Fibroblast of mammary gland (primary cell): ENCODE measurements around the gene RASSF1.

ENCODE experiments used
- DNase-seq: peaks from one replicate; pipeline ENCODE4 v3.0.0-alpha.2; 2010; ENCODE audit warnings: low read depth
- H3K4me3 ChIP-seq: 2 replicates; pipeline ENCODE4 v1.5.1; 2011; ENCODE audit warnings: low read depth, mild to moderate bottlenecking, low read length, moderate library complexity; ENCODE audit not compliant: control insufficient read depth
- TF ChIP-seq, protein P1 (sequence below): conservative IDR thresholded peaks from 2 replicates; pipeline ENCODE4 v1.5.1; 2011; ENCODE audit warnings: low read depth, low read length, inconsistent platforms; ENCODE audit not compliant: control insufficient read depth, insufficient read depth

RASSF1 gene

DNA sequence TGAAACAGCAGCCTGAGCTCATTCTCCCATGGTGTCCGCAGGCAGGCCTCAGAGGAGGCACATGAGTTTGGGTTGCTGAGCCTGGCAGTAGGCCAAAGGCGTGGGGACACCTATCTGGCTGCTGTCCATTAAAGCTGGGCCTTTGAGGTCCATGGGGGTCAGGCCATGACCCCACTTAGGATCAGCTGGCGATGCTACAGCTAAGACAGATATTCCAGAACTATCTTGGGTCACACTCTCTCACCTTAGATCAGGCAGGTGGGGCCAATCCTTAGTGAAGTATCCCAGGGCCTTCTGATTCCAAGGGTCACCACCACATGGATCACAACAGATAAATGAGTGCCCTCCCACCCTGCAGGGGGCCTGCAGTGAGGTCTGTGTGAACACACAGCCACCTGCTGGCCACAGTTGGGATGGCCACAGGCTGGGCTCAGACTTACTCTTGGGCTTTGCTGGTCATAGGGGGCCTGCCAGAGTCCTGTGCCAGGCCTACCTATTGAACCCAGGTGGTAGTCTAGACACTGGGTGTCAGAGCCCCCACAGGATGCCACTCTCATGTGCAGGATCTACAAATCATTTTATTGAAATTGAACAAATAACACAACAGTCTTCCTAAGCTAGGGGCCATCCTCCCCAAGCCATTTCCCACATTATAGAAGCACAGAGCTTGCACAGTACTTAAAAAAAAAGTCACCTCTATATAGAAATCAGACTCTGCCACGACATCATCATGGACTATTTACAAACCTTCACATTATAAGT, 16.1 kb downstream of the RASSF1 start:
- DNase-seq, result peak; percentile 69

DNA sequence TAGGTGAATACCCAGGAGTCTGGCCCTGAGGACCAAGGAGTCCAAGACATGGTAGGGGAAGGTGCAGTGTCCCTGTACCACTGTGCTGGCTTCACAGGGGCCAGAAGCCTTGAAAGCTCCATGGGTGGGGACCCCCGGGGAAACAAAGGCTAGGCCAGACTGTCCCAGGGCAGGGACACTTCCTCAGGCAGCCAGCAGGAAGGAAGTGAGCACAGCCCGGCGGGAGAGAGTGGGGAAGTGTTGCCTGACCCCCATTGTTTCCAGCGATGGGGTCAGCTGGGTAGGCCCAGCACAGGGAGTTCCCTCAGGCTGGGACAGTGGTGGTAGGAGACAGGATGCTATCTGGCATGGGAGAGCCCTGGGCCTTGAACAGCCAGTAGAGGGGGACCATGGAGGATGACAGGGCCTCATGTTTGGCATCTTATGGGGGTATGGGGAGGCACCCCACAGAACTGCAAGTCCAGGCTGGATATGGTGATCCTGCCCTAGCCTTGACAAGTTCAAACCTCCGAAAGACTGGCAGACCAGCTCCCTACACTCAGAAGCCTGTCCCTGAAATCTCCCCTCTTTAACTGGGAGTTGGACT, 16.9 kb downstream of the RASSF1 start:
- H3K4me3 ChIP-seq, result no peak overlapping the region
- TF ChIP-seq, protein P1, sequence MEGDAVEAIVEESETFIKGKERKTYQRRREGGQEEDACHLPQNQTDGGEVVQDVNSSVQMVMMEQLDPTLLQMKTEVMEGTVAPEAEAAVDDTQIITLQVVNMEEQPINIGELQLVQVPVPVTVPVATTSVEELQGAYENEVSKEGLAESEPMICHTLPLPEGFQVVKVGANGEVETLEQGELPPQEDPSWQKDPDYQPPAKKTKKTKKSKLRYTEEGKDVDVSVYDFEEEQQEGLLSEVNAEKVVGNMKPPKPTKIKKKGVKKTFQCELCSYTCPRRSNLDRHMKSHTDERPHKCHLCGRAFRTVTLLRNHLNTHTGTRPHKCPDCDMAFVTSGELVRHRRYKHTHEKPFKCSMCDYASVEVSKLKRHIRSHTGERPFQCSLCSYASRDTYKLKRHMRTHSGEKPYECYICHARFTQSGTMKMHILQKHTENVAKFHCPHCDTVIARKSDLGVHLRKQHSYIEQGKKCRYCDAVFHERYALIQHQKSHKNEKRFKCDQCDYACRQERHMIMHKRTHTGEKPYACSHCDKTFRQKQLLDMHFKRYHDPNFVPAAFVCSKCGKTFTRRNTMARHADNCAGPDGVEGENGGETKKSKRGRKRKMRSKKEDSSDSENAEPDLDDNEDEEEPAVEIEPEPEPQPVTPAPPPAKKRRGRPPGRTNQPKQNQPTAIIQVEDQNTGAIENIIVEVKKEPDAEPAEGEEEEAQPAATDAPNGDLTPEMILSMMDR, result no peak
- DNase-seq, result no peak

More for the DNA sequence above, 16.1 kb downstream of the RASSF1 start:
- TF ChIP-seq, protein P1, result peak; percentile 85
- no peak overlapping the region for H3K4me3 ChIP-seq

DNA sequence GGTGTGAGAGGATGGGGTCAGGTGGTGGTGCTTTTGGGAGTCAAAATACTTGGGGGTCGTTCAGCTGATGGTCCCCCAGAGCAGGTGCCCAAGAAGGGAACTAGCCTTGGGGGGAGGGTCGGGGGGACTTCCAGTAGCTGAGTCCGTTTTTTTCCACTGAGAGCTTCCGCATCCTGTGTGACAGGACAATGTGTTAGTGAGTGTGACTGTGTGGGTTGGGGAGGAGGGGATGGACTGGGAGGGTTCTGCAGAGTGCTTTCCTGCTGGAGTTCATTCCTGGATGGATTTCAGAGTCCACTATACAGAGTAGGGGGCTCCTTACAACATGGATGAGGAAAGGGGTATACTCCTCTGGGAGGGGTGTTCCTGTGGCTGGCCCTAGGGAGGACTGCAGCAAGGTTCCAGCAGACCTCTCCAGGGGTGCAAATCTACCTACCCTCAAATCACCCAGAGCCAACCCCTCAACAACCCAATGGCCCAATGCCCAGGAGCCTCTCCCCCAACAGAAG, 17.5 kb downstream of the RASSF1 start:
- TF ChIP-seq, protein P1, result no peak
- no peak for DNase-seq
- H3K4me3 ChIP-seq, result no peak overlapping the region

DNA sequence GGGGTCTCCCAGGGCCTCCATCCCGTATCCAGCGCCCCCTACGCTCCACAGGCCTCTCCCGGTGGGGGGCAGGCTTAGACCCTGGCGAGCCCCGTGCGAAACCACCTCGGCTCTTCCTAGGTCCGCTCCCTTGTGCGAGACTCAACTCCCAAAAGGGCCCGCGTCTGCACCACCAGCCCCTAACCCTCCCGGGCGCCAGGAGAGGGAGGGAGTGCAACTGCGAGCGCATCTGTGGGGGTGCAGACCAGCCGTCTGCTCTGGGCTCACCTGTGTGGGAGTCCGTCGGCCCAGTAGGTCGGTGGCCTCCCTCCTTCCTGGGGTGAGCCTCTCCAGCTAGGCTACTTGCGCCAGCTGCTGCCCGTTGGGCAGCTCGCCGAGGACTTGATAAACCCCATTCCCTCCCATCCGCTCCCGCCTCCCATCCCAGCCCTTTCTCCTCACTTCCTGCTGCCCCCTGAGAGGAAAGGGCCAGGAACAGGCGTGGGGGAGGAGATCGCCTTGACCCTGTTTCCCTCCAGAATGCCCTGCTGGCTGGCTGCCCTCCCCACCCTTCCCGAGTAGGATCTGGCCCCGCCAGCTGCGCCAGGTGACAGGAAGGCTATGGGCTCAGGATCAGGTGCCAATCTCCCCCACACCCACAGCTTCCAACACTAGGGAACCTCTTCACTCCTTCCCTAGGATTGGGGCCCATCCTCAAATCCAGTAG, 18.1 kb downstream of the RASSF1 start, which contains the start of gene HYAL2:
TSS of gene HYAL2 (minus strand) at position 360 of the 706 bp plus-strand sequence. CDS start 2,256 bp downstream, outside the sequence.
- TF ChIP-seq, protein P1, result no peak
- peak within 1 kb of the TSS; percentile 84 for H3K4me3 ChIP-seq
- no peak for DNase-seq

DNA sequence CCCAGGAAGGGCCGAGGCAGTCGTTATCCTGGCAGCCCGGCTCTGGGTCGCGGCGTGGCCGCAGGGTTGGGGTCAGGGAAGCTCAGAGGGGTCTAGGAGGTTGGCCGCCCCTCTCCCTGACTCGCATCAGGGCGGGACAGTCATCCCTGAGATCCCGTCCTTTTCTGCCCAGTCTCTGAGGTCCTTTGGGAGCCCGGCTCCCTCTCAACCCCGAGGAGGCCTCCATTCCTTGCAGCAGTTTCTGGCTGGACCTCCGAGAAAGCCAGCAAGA, 18.6 kb downstream of the RASSF1 start:
- DNase-seq, result no peak
- peak overlapping the region; percentile 84 for H3K4me3 ChIP-seq
- TF ChIP-seq, protein P1, result no peak

DNA sequence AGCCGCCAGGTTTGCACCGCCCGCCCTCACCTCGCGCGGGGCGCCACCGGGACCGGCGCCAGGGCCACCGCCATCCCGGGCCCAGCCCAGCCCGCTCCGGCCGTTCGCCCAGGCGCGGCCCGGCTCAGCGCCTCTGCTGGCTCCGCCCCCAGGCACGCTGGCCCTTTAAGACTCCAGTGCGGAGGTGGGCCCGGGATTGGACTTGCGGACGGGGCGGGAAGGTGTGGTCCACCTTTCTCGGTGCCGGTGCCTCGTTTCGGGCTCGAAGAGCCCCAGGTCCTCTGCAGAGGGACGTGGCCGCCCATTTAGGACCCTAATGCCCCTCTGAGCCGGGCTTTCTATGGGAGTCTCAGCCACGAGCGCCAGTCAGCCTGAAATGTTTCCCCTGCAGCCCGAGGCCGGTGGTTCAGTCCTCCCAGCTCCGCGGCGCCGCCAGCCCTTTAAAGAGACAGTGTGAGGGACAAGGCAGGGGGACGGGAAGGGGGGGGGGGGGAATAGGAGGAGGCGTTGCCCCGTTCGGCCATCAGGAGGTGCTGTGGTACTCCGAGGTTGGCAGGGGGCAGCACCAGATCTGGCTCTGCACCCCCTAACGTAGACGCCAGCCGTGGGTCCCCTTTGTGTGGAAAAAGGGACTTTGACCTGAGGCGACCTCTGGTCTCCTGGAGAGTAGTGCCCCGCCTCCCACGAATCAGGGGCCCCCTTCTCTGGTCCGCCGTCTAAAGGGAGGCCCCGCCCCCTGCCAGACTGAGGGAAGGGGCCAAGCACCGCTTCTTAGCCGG, 19.1 kb downstream of the RASSF1 start:
- TF ChIP-seq, protein P1, result peak; percentile 44
- H3K4me3 ChIP-seq, result peak overlapping the region; percentile 84
- peak; percentile 79 for DNase-seq
